ENCODE measurements around the gene ESPNL. TPM values are rescaled to one million over a fixed set of nuclear protein-coding genes. Genes with fewer than 3 reads are reported as not detected.

Gene ESPNL
- total RNA-seq, result under 0.01 TPM in 1 of 2 replicates, not detected in the other

DNA sequence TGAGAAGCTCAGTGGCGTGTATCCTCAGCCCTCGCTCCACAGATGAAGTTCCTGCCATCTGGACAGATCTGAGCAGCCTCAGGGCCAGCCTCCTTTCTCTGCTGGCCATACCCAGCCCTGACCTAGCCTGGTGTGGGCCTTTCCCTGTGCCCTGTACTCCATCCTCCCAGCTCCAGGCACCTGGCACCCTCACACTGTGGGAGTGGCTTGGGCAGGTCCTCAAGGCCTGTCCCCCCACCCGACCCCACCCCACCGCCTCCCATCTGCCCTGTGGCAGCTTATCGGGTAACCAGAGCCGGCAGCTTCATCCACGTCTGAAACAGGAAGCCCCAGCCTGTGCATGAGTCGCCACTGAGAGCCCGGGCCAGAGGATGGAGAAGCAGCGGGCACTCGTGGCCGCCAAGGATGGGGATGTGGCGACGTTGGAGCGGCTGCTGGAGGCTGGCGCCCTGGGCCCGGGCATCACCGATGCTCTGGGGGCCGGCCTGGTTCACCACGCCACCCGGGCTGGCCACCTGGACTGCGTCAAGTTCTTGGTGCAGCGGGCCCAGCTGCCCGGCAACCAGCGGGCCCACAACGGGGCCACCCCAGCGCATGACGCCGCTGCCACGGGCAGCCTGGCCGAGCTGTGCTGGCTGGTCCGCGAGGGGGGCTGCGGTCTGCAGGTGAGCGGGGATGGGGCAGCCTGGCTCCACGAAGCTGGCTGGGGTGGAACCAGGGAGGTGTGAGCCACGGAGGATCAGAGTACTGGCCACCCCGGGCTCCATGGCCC is at the start of gene ESPNL:
ESPNL (plus strand) TSS at position 292 of the 772 bp plus-strand sequence; CDS start at position 372, 80 bp downstream.

DNA sequence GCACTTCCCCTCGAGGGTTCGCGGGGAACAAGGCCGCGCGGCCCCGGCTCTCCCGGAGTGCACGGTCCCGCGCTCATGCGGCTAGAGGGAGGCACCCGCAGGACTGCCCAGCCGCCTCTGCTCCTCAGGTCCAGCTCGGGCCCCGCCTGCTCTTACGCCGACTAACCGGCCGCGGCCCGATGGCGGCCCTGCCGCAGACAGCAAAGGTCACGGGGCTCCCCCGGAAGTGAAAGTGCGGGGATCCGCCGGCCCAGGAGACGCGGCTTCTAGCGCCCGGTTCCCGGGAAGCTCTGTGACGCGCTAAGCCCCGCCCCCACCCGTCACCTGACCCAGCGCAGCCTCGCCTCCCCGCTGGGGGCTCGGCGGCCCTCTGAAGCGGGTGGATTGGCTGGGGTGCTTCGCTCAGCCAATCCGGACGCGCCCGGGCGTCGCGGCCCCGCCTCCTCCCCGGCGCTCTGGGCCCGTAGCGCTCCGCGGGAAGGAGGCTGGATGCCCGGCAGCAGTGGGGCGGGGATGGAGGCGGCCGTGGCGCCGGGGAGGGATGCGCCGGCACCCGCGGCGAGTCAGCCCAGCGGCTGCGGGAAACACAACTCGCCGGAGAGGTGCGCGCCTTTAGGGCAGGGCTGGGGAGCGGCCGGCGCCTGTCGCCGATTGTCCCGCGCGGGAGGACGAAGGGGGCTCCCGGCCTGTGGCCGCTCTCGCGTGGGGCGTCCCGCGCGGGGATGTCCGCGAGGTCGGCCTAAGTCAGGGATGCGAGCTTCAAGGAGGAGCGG is 39.4 kb upstream of the ESPNL start, which contains the start of gene SCLY:
SCLY (plus strand) TSS at position 460 of the 773 bp plus-strand sequence; CDS start at position 514, 54 bp downstream.

DNA sequence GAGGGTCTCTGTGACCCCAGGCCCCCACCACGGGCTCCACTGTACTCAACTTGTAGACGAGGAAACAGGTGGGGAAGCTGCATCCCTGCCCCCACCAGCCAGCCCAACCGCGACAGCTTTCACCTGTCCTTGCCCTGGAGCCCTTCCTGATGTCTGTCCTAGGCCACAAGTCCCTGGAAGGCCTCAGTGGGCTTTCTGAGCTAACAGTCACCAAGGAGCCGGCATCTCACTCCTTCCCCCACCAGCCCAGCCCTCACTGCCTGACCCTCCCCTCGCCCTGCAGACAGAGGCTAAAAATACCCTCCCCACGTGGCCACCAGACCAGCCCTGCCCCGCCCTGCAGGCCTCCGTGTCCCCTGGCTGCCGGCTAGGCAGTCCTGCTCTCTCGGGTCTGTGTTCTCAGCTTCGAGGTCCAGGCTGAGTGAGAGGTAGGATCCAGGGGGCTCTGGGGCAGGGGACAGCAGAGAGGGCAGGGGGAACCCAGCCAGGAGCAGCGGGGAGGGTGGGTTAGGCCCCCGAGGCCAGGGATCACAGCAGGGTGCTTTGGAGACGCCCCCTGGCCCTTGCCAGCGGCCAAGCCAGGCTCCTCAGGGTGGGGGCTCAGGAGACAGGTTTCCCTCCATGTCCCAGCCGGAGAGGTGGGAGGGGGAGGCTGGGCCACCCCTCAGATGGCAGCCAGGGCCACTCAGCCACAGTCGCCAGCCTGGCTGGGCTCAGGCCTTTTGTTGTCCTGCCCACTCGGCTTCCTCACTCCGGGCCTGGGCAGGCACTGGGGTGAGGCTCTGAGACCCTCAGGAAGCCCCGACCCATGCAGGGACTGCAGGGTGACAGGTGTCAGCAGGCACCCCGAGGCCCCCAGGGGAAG is 38.4 kb downstream of the ESPNL start, which contains the start of gene KLHL30:
KLHL30 (plus strand) TSS at position 338 of the 865 bp plus-strand sequence. CDS start 2,087 bp downstream, outside the sequence.

DNA sequence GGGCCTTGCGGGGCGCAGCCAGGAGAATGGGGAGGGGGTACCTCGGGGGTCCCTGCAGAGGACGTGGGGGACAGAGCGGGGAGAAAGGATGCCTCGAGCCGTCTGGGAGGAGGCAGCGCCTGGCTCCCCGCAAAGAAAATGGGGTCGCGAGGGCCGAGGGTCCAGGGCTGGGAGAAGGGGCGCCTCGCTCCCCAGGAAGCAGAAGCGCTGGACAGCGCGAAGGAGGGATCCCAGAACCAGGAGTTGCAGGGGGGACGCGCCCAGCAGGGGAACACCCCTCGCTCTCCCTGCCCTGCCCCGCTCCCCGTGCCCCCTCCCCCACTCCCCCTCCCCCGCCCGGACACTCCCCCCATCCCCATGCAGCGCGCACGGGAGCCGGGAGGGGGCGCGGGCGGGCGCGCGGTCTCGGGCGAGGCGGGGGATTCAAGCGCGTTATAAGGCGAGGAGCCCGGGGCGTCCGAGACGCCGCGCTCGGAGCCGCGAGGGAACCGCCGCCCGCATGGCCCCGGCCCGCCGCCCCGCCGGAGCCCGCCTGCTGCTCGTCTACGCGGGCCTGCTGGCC is 58.5 kb downstream of the ESPNL start, which contains the start of gene ERFE:
ERFE (plus strand) TSS at position 462 of the 562 bp plus-strand sequence; CDS start at position 500, 38 bp downstream.

Other genes starting within 250 kb of the ESPNL start
- not detected in 2 replicates for gene RAMP1, start 240.7 kb upstream of the ESPNL start, total RNA-seq
- gene UBE2F, start 133.3 kb upstream of the ESPNL start, total RNA-seq, result 44.1 and 53.7 TPM in 2 replicates
- gene SCLY, start 39.3 kb upstream of the ESPNL start, total RNA-seq, result 11.1 and 16.7 TPM in 2 replicates
- not detected in 2 replicates for gene KLHL30, start 38.3 kb downstream of the ESPNL start, total RNA-seq
- 0.33 and 0.48 TPM in 2 replicates for gene ERFE, start 58.6 kb downstream of the ESPNL start, total RNA-seq
- gene ILKAP, start 103.4 kb downstream of the ESPNL start, total RNA-seq, result 17.3 and 21.7 TPM in 2 replicates
- 2.7 and 4.2 TPM in 2 replicates for gene HES6, start 139.7 kb downstream of the ESPNL start, total RNA-seq
- gene PER2, start 188.3 kb downstream of the ESPNL start, total RNA-seq, result 3.5 and 6.2 TPM in 2 replicates
- 7.2 TPM in 2 replicates for gene TRAF3IP1, start 220.2 kb downstream of the ESPNL start, total RNA-seq

Measured in vein endothelial cell (primary cell).